HepG2 (cell line): ENCODE data around the gene GRK4. TPM values are rescaled to one million over a fixed set of nuclear protein-coding genes. Genes with fewer than 3 reads are reported as not detected.

Experiments used
- ARNT ChIP-seq: fragments of 450-650 bp; IDR thresholded peaks from 2 replicates; pipeline ENCODE4 v1.6.1; 2017
- CCAR2 ChIP-seq: fragments of 200-400 bp; formaldehyde crosslinking; optimal IDR thresholded peaks from 2 replicates; pipeline ENCODE3; 2018; ENCODE audit warnings: low read depth, mild to moderate bottlenecking, low read length, moderate library complexity
- EEA1 ChIP-seq: sonication (generic); formaldehyde crosslinking; IDR thresholded peaks from 2 replicates; pipeline ENCODE4 v1.5.1; 2020; ENCODE audit warnings: mild to moderate bottlenecking, missing genetic modification reagents, borderline replicate concordance
- FOXM1 ChIP-seq: sonication (generic); formaldehyde crosslinking; IDR thresholded peaks from 2 replicates; pipeline ENCODE4 v1.5.0; 2020; ENCODE audit warnings: missing genetic modification reagents
- GMEB2 ChIP-seq: IDR thresholded peaks from 2 replicates; pipeline ENCODE4 v1.6.1; 2016; ENCODE audit warnings: missing biosample characterization, missing genetic modification reagents, low read depth
- MTF1 ChIP-seq: sonication (generic); formaldehyde crosslinking; IDR thresholded peaks from 2 replicates; pipeline ENCODE4 v1.5.0; 2020; ENCODE audit warnings: missing genetic modification reagents
- SETDB1 ChIP-seq: sonication (generic); formaldehyde crosslinking; IDR thresholded peaks from 2 replicates; pipeline ENCODE4 v1.5.1; 2020; ENCODE audit warnings: missing genetic modification reagents, mild to moderate bottlenecking, borderline replicate concordance
- THYN1 ChIP-seq: sonication (generic); formaldehyde crosslinking; IDR thresholded peaks from 2 replicates; pipeline ENCODE4 v1.8.1; 2023; ENCODE audit warnings: low read depth, mild to moderate bottlenecking, moderate library complexity, missing genetic modification reagents, borderline replicate concordance
- TOE1 ChIP-seq: sonication (generic); formaldehyde crosslinking; IDR thresholded peaks from 2 replicates; pipeline ENCODE4 v1.4.0; 2020; ENCODE audit warnings: mild to moderate bottlenecking, missing genetic modification reagents
- ZEB1 ChIP-seq: IDR thresholded peaks from 2 replicates; pipeline ENCODE4 v1.6.1; 2012; ENCODE audit warnings: mild to moderate bottlenecking, low read depth, inconsistent platforms; ENCODE audit not compliant: insufficient replicate concordance
- ZNF225 ChIP-seq: sonication (generic); formaldehyde crosslinking; IDR thresholded peaks from 2 replicates; pipeline ENCODE4 v1.4.0; 2020; ENCODE audit warnings: mild to moderate bottlenecking, missing genetic modification reagents
- ZNF407 ChIP-seq: sonication (generic); formaldehyde crosslinking; IDR thresholded peaks from one replicate; pipeline ENCODE4 v1.5.1; 2020; ENCODE audit warnings: mild to moderate bottlenecking, missing genetic modification reagents; ENCODE audit errors: not compliant biosample characterization
- ZNF724P ChIP-seq: sonication (generic); formaldehyde crosslinking; IDR thresholded peaks from 2 replicates; pipeline ENCODE4 v1.8.0; 2022; ENCODE audit warnings: missing genetic modification reagents, borderline replicate concordance
- ZSCAN30 ChIP-seq: sonication (generic); formaldehyde crosslinking; IDR thresholded peaks from 2 replicates; pipeline ENCODE4 v1.5.0; 2020; ENCODE audit warnings: mild to moderate bottlenecking, missing genetic modification reagents
- polyA plus RNA-seq, 8 experiments: library from polyadenylated mRNA; depleted of rRNA in 3 of 8; stranded (reverse) in 7 of 8; unstranded in 1 of 8; fragments of >200 nt; fragmentation: Illumina TruSeq in 4 of 8; extraction: Trizol in 4 of 8; gene quantifications; 2 replicates each; pipeline versions ENCODE4 v1.2.1 to v1.2.3, GENCODE V29; 2011 to 2016; ENCODE audit warnings: low read depth in 4 of 8, missing spikeins in 1 of 8, mixed read lengths in 1 of 8; ENCODE audit not compliant: insufficient read depth in 1 of 8
- total RNA-seq, 5 experiments: library from RNA; depleted of rRNA; stranded (reverse); fragments of >200 nt; fragmentation: Illumina TruSeq; extraction: Trizol; gene quantifications; 2 replicates each; pipeline ENCODE4 v1.2.3, GENCODE V29; 2016; ENCODE audit warnings: low read depth in 1 of 5
- TF ChIP-seq, protein P1 (sequence below): sonication (generic); formaldehyde crosslinking; IDR thresholded peaks from 2 replicates; pipeline ENCODE4 v1.5.1; 2020; ENCODE audit warnings: missing genetic modification reagents, mild to moderate bottlenecking, borderline replicate concordance
- TF ChIP-seq, protein P2 (sequence below): sonication (generic); formaldehyde crosslinking; IDR thresholded peaks from 2 replicates; pipeline ENCODE4 v1.8.0; 2022; ENCODE audit warnings: missing genetic modification reagents, mild to moderate bottlenecking, inconsistent platforms, borderline replicate concordance

The GRK4 gene
- total and polyA plus RNA-seq, 2 of the 13 experiments (the other 11 are each of a cell fraction or from before 2014, with no cell fraction given) = 1.8 to 2.0 TPM

- TF ChIP-seq ZNF407 (CRISPR knock-in tag) (peak; percentile 86), MTF1 (CRISPR knock-in tag) (peak; percentile 84), CCAR2 (no peak), TOE1 (CRISPR knock-in tag) (no peak; the same call in 1 of the 2 replicates), ZNF724P (CRISPR knock-in tag) (peak; percentile 94; the same call in 1 of the 2 replicates), EEA1 (peak; percentile 95), FOXM1 (CRISPR knock-in tag) (no peak), ZSCAN30 (CRISPR knock-in tag) (no peak), GMEB2 (CRISPR knock-in tag) (peak; percentile 74), ZEB1 (peak; percentile 73), SETDB1 (CRISPR knock-in tag) (no peak; the same call in 1 of the 2 replicates), ARNT (no peak), THYN1 (CRISPR knock-in tag) (0 out of 2 replicates have a peak, but pooled peaks have one; percentile 72), ZNF225 (CRISPR knock-in tag) (0 out of 2 replicates have a peak, but pooled peaks have one; percentile 18)
- TF ChIP-seq, protein P1, sequence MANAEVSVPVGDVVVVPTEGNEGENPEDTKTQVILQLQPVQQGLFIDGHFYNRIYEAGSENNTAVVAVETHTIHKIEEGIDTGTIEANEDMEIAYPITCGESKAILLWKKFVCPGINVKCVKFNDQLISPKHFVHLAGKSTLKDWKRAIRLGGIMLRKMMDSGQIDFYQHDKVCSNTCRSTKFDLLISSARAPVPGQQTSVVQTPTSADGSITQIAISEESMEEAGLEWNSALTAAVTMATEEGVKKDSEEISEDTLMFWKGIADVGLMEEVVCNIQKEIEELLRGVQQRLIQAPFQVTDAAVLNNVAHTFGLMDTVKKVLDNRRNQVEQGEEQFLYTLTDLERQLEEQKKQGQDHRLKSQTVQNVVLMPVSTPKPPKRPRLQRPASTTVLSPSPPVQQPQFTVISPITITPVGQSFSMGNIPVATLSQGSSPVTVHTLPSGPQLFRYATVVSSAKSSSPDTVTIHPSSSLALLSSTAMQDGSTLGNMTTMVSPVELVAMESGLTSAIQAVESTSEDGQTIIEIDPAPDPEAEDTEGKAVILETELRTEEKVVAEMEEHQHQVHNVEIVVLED = peak; percentile 96
- TF ChIP-seq, protein P2, sequence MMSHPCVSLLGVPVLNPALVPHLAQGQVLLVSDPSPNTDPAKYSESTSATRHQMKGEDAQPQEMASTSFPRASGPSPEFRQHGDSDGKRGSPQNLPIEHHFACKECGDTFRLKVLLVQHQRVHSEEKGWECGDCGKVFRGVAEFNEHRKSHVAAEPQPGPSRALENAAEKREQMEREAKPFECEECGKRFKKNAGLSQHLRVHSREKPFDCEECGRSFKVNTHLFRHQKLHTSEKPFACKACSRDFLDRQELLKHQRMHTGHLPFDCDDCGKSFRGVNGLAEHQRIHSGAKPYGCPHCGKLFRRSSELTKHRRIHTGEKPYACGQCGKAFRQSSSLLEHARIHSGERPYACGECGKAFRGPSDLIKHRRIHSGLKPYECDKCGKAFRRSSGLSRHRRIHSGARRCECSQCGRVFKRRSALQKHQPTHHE (CRISPR knock-in tag) = peak; percentile 86; the same call in 1 of the 2 replicates
Measured at GRCh38 chr4:2963175-2963965, at the start of gene GRK4, which contains the start of gene NOP14 (continued).
